ENCODE data around the gene IFNE.
A peak's percentile ranks its signal among the peaks of the same experiment; 100 is the strongest.

Gene IFNE, protein sequence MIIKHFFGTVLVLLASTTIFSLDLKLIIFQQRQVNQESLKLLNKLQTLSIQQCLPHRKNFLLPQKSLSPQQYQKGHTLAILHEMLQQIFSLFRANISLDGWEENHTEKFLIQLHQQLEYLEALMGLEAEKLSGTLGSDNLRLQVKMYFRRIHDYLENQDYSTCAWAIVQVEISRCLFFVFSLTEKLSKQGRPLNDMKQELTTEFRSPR

DNA sequence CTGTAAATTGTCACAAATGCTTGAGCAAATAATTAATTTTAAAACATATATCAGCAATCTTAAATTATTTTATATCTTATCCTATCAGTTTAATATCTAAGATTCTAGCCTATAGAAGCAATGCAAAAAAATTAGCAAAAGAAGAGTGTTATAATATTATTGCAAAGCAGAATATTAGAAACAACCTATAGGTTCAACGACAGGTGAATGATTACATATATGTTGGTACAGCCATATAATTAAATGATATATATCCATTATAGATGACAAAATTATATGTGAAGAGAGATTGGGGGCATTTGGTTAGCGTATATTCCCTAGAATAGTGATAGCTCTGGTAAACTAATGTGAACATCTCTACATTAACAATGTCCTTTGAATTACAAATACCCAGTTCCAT lies at the start of gene IFNE:
IFNE (minus strand) TSS at position 101 of the 400 bp plus-strand sequence. CDS start 619 bp downstream, outside the sequence.
- no peak for DNase-seq (ENCODE audit: low spot score)

DNA sequence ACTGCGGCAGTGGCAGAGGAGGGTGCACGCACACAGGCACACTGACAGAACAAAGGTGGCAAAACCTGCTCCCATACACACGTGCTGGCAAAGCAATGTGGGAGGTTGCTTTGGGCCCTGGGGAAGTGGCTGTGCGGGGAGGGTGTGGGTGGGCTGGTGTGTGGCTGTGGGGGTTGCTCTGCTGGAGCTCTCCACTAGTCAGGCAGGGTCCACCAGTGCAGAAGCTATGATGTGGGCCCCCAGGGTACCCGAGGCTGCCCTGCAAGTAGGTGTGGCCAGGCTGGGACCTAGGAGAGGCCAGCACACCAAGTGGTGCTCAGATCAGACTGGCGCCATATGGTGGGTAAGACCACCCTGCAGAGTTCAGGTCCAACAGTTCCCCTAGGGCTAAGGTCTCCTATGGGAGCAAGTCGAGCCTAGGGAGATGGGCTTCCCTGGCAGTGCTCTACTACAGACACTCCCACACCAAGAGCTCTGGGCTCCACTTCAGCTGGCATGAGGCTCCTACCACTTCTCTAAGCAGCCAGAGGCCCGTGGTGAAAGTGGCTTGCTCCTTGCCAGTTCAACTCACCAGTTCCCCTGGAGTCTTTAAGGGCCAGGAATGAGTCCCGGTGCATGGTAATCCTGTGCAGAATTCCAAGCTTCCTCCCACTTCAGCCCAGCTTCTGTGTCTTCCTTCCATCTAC lies 46.2 kb upstream of the IFNE start:
- no peak for DNase-seq (ENCODE audit: low spot score)

DNA sequence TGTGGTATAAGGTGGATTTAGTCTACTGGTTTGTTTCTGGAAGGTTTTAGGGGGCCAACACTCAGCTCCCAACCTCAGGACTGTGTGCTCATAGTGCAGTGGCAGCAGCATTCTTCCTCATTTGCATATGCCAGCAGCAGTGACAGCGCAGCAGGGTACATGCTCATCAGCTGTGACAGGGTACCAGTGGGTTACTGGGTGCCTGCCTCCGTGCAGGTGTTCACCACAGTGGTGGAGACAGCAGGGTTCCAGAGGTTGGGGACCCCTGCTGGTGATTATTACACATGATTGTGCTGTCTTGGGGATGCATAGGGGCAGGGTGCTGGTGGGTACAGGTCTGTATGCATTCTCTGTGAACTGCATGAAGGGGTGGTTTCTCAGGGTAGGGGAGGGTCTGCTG lies 45.5 kb upstream of the IFNE start:
- peak; percentile 54 for DNase-seq (ENCODE audit: low spot score)

DNA sequence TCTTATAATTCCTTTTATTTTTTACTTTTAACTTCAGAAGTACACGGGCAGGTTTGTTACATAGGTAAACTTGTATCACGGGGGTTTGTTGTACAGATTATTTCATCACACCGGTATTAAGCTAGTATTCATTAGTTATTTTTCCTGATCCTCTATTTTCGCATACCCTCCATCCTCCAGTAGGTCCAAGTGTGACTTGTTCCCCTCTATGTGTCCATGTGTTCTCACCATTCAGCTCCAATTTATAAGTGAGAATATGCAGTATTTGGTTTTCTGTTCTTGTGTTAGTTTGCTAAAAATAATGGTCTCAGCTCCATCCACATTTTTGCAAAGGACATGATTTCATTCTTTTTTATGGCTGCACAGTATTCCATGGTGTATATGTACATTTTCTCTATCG lies 43.1 kb upstream of the IFNE start:
- DNase-seq (ENCODE audit: low spot score) = peak; percentile 55

DNA sequence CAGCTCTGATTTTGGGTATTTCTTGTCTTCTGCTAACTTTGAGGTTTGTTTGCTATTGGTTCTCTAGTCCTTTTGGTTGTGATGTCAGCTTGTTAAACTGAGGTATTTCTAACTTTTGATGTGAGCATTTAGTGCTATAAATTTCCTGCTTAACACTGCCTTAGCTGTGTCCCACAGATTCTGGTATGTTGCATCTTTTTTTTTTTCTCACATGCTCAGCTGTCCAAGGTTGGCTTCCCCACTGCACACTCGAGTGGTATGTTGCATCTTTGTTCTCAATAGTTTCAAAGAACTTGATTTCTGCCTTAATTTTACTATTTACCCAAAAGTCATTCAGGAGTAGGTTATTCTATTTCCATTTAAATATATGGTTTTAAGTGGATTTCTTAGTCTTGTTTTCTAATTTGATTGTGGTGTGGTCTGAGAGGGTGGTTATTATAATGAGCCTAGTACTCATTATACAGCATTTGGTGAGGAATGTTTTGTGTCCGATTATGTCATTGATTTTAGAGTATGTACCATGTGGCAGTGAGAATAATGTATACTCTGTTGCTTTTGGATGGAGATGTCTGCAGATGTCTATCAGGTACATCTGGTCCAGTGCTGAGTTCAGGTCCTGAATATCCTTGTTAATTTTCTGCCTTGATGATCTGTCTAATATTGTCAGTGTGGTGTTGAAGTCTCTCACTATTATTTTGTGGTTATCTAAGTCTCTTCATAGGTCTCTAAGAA lies 42.2 kb upstream of the IFNE start:
- peak; percentile 69 for DNase-seq (ENCODE audit: low spot score)

DNA sequence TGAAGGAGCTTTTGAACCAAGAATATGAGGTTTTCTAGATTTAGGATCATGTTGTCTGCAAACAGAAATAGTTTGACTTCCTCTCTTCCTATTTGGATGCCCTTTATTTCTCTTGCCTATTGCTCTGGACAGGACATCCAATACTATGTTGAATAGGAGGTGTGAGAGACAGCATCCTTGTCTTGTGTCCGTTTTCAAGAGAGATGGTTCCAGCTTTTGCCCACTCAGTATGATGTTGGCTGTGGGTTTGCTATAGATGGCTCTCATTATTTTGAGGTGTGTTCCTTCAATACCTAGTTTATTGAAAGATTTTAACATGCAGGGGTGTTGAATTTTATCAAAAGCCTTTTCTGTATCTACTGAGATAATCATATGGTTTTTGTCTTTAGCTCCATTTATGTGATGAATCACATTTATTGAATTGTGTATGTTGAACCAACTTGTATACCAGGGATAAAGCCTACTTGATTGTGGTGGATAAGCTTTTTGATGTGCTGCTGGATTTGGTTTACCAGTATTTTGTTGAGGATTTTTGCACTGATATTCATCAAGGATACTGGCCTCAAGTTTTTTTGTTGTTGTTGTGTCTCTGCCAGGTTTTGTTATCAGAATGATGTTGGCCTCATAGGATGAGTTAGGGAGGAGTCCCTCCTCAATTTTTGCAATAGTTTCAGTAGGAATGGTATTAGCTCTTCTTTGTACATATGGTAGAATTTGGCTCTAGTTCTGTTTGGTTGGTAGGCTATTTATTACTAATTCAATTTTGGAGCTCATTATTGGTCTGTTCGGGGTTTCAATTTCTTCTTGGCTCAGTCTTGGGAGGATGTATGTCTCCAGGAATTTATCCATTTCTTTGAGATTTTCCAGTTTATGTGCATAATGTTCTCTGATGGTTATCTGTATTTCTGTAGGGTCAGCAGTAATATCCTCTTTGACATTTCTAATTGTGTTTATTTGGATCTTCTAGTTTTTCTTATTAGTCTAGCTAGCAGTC lies 41.2 kb upstream of the IFNE start:
- DNase-seq (ENCODE audit: low spot score) = peak; percentile 74

DNA sequence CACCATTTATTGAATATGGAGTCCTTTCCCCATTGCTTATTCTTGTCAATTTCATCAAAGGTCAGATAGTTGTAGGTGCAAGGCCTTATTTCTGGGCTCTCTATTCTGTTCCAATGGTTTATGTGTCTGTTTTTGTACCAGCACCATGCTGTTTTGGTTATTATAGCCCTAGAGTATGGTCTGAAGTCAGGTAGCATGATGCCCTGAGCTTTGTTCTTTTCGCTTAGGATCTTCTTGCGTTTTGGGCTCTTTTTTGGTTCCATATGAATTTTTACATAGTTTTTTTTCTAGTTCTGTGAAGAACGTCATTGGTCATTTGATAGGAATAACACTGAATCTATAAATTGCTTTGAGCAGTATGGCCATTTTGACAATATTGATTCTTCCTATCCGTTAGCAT lies 40.2 kb upstream of the IFNE start:
- peak; percentile 70 for DNase-seq (ENCODE audit: low spot score)

DNA sequence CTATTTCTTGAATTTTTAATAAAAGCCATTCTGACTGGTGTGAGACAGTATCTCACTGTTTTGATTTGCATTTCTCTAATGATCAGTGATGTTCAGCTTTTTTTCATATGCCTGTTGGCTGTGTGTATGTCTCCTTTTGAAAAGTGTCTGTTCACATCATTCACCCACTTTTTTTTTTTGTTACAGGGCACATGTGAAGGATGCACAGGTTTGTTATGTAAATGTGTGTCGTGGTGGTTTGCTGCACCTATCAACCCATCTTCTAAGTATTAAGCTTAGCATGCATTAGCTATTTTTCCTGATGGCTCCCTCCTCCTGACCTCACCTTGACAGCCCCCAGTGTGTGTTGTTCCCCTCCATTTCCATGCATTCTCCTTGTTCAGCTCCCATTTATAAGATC lies 39.3 kb upstream of the IFNE start:
- DNase-seq (ENCODE audit: low spot score) = peak; percentile 76

DNA sequence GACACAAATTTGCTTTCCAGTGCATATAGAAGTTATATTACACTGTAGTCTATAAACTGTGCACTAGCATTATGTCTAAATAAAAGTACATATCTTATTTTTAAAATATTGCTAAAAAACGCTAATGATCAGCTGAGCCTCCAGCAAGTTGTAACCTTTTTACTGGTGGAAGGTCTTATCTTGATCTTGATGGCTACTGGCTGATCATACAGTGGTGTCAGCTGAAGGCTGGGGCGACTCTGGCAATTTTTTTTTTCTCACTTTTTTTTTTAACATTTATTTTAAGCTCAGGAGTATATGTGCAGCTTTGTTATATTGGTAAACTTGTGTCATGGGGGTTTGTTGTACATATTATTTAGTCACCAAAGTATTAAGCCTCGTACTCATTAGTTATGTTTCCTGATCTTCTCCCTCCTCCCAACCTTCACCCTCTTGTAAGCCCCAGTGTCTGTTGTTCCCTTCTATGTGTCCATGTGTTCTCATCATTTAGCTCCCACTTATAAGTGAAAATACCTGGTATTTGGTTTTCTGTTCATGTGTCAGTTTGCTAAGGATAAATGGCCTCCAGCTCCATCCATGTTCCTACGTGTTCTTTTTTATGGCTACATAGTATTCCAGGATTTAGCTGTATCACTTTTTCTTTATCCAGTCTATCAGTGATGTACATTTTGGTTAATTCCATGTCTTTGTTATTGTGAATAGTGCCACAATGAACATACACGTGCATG lies 38.6 kb upstream of the IFNE start:
- DNase-seq (ENCODE audit: low spot score) = peak; percentile 74

DNA sequence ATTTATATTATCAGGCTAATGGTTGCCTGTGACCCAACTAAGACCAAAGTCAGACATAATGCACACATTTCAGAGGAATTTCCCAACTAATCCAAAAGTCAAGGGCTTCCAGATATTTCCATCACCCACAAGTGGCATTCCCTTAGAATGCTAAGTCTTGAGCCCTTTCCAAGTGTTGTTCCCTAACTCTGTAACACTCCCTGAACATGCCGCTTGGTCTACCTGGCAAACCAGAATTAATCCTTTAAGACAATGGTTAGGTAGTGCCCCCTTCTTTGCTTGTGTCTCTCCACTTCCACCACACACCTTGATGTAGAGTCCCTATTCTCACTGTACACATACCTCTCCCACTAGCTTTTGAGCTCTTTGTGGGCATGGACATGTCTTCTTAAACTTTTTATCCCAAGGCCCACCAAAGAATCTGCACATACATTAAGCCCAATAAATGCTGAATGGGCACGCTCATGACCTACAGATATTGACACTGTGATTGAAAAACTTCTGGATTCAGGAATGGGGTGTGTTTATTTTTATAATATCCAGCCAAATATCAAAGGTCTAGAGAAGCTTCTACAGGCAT lies 37.8 kb upstream of the IFNE start:
- peak; percentile 61 for DNase-seq (ENCODE audit: low spot score)

DNA sequence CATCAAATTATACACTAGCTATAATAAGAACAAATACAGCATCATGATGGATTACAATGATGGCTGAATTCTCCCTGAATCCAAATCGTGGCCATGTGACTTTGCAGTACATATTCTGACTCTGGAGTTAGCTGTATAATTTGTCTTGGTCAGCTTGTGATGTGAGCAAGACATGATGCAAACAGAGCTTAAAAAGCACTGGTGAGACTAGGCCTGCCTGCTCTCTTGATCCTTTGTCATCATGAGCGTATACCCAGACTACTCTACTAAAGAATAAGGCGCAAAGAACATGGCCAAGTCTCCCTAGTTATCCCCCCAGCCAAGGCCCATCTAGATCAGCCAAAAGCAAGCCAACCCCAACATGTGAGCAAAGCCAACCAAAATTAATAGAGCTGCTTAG lies 34.7 kb upstream of the IFNE start:
- peak; percentile 67 for DNase-seq (ENCODE audit: low spot score)

DNA sequence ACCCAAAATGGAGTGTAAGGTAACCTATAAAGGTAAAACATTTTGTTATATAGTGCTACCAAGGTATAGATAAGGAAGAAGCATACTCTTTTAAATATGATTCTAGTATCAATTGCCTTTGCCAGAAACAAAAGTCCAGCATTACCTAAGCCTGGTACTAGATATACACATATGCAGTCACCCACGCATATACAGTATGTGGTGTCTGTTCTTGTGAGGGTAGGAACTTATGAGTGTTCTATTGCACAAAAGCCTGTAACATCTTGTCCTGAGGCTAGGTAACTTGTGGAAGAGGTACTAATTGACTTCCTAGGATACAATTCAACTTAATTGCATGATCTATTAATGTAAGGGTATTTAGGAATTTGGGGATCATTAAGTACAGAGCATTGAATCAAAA lies 31.3 kb upstream of the IFNE start:
- DNase-seq (ENCODE audit: low spot score) = no peak

DNA sequence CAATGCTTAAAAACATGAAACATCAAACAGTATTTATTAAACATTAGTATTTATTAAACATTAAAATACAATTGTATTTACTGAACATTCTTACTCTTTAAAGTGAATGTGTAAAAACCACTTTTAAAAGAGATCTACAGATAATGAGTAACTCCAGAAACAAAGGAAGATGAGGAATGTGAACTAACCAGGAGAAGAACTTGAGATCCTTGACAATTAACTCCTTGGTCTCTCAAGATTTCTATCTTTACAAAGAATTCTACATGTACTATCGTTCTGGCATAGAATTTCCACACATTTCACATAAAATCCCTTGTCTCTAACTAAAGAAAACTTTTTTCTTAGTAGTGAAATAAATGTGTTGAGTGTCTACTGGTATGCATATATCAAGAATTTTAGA lies 28.7 kb upstream of the IFNE start:
- no peak for DNase-seq (ENCODE audit: low spot score)

DNA sequence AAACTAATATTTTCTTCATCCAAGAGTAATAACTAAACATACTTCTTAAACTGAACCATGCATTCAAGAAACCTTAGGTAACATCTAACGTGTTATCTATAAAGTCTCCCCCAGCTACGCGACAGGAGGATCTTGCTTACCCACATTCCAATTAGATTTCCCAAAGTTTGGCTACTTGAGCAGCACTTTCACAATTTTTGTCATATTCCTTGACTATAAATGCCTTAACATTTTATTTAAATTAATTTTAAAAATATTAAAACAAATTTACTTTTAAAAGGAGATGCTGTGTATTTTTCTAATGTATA lies 25.3 kb upstream of the IFNE start:
- DNase-seq (ENCODE audit: low spot score) = no peak

DNA sequence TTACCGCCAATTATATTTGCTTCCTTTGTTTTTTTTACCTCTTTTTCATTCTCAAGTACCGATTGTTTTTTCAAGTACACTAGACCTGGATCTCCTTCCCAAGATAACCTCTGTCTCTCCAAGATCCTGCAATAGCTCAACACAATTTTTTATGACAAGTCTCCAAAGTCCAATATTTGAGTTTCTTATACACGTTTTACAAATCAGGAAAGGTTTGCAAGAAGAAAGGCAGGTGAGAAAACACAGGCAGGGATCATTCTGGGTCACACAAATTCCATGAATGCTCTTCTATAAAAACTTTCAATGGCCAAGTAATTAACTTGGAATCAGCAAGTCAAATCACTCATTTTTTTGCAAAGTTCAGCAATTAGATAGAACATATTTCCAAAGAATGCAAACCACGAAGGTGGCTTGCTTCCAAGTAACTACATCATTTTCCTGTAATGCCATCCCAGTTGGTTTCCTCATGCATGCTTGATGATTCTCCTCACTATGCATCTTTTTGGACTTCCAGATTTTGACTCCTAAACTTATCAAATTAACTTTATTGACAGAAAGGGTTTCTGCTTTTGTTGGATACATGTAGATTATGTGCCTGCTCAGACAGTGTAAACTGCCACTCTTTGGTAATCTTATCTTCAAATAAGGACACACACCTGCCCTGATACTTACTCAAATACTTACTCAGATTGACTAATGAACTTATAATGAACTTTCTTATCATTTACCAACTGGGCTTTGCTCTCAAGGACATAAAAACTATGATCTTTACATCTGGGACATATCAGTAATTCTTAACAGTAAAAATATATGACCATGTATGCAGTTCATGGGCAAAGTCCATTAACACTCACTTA lies 24.7 kb upstream of the IFNE start:
- peak; percentile 69 for DNase-seq (ENCODE audit: low spot score)

DNA sequence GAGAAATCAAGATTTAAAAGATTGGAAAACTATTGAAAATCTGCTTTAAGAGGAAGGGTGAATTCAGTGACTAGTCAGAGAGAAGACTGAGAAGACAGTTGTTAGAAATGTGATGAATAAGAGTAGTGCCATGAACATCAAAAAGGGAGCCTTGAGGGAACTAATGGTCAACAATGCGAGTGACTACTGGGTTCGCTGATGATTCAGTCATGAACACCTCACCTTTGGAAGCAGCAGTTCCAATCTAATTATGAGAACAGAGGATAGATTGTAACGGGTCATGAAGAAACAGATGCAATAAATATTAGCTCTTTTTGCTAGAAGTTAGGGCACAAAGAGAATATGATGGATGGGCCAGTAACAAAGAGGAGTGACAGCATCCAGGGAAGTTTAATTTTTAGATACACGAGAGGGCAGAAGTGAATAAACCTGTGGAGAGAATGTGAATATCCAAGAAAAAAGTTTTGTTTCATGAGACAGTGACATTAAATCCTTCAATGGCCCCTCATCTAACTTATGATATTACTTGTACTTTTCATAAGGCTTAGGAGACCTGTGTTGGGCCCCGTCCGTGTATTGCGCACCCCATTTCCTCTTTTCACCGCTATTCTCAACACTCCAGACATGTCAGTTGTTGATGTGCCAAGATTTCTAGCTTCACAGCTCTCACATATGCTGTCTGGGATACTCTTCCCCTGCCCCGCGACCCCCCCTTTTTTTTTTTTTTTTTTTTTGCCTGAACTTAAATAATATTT lies 23.5 kb upstream of the IFNE start:
- peak; percentile 76 for DNase-seq (ENCODE audit: low spot score)

DNA sequence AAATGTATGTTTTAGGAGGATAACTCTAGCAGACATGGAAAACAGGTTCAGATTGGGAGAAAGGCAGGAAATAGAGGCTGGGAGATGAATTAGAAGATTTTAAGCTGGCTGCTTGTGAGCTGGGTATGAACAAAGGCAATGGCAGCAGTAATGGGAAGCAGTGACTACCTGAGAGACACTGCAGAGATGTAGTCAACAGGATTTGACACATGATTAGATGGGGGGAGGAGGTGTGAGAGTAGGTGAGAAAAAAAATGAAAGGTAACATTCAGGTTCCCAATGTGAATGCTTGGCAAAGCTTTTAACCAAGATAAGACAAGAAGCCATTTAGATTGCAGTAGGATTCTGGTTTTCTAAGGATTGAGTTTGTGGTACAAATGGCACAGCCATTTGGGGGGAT lies 22.8 kb upstream of the IFNE start:
- DNase-seq (ENCODE audit: low spot score) = no peak

DNA sequence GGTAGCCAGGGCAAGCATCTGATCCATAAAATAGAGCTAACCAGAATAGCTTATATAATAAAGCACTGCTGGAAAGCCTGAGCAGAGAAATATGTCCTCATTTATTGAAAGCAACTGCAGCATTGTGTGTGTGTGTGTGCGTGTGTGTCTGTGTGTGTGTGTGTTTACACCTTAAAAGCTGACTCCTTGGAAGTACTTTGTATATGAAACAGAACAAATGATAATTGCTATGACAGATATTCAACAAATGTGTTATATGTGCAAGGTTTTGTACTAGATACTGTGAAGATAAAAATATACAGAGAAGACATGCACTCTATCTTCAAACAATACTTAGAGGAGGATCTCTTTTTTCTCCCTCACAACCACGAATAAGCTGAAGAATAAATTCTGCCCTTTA lies 22.0 kb upstream of the IFNE start:
- DNase-seq (ENCODE audit: low spot score) = no peak

DNA sequence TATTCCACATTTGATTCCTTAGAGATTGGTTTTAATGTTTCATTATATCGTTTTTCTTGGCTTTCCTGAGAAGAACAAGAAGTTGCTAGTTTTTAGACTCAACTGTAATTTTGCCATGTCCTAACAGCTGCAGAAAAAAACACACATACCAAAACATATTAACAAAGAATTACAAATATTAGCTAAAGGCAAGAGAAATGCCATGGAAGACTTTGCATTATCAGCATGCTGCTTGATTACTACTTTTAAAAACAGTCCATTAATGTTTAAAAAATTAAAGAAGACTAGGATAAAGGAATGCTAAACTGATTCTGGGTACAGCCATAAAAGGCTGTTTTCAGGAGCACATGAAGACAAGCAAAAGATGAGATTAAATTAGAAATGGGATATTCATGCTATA lies 20.5 kb upstream of the IFNE start:
- no peak for DNase-seq (ENCODE audit: low spot score)

DNA sequence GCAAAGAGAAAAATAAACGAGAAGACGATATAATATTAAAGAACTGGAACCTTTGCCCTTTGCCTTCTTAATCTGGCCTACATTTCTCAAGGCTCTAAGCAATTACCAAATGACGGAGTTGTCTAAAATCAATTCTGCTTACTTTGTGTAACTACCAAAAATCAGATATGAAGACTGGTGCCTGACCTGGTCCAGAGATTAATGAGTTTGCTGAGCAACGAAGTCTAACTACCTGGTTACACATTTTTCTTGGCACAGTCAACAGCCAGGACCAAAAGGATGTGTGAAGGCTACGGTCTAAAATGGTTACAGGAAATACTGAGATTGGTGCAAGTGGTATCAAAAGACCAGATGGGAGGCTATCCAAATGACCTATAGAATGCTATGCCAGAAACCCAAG lies 17.8 kb upstream of the IFNE start:
- no peak for DNase-seq (ENCODE audit: low spot score)

Data from RKO (cell line).